Frontal cortex (tissue), 4 donors: ENCODE data around the gene SLC17A5. TPM values are rescaled to one million over a fixed set of nuclear protein-coding genes. Genes with fewer than 3 reads are reported as not detected.
A peak's percentile ranks its signal among the peaks of the same experiment; 100 is the strongest.

Source experiments
- DNase-seq, 2 donors: peaks; one replicate each; pipeline ENCODE4 v3.0.0; 2012; ENCODE audit warnings: low spot score in 2 of 2
- FAIRE-seq: peaks from 2 replicates; lab custom pipeline; 2012; peaks lifted over from hg19 to GRCh38; lab: Jason Lieb, UNC
- total RNA-seq: library from RNA; depleted of rRNA; stranded (reverse); fragments of >200 nt; gene quantifications from one replicate; pipeline ENCODE4 v1.2.3, GENCODE V29; 2014
- donor health status: control.
- donor health status: control.
- donor health status: control.

SLC17A5 gene
- total RNA-seq, 1 donor from 2014 or later = 29.8 TPM

DNA sequence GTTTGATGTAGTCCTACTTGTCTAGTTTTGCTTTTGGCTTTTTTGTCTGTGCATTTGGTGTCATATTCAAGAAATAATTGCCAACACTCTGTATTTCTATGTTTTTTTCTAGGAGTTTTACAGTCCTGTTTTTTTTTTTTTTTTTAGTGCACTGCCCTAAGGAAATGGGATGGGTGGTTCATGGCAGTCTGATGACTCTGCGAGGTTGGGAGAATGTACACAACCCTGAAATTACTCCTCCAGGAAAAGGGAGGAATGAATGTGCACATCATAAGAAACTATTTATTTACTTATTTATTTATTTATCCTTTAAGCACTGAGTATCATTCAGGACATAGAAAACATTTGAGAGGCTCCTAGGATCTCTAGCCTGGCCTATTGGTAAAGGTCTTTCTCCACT, 15.2 kb upstream of the SLC17A5 start:
- DNase-seq (no peak), FAIRE-seq (no peak)

DNA sequence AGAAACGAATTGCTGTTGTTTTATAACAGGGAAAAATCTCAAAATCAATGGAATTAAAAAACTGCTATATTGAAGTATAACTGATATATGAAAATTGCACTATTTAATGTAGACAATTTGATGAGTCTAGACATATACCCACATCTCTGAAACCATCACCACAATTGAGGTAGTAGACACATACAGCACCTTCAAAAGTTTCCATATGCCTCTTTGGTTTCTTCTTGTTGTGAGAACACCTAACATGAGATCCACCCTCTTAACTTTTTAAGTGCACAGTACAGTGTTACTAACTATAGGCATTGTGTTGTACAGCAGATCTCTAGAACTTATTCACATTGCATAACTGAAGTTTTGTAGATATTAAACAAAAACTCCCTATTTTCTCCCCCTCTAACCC, 14.0 kb upstream of the SLC17A5 start:
- DNase-seq = no peak
- FAIRE-seq = no peak

GRCh38 chr6:73666393-73666792, 12.6 kb upstream of the SLC17A5 start:
- FAIRE-seq = no peak
- DNase-seq = no peak

DNA sequence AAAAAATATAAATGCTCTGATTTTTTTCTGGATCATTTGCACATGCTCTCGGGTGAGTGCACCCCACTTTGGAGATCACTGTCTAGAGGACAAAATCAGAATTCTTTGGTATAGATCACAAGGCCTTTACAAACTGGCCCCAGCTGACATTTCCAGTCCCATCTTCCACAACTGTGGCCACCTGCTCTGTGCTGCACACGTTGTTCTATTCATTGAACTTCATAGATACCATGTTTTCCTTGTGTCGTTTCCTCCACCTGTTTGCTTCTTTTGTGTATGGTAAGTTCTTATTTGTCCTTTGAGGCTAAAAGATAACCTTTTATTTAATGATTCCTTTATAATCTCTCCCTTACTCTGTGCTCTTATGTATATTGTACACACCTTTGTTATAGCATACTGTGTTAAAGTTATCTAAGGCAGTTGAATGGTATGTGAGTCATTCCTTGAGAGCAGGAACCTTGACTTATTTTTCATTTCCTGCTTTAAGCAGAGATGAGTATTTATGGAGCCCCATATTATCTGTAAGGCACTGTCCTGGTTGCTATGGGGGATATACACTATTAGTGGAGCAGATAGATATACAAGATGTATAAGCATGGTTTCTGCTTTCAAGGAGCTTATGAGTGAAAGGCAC, 12.0 kb upstream of the SLC17A5 start:
- no peak for FAIRE-seq
- no peak for DNase-seq

DNA sequence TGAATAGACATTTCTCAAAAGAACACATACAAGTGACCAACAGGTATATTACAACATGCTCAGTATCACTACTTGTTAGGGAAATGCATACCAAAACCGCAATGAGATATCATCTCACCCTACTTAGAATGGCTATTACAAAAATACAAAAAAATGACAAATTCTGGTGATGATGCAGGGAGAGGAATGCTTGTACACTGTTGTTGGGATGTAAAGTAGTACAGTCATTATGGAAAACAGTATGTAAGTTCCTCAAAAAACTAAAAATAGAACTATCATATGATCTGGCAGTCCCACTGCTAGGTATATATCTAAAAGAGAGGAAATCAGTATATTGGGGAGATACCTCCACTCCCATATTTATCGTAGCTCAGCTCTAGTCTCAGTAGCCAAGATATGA, 10.9 kb upstream of the SLC17A5 start:
- FAIRE-seq (no peak), DNase-seq (no peak)

DNA sequence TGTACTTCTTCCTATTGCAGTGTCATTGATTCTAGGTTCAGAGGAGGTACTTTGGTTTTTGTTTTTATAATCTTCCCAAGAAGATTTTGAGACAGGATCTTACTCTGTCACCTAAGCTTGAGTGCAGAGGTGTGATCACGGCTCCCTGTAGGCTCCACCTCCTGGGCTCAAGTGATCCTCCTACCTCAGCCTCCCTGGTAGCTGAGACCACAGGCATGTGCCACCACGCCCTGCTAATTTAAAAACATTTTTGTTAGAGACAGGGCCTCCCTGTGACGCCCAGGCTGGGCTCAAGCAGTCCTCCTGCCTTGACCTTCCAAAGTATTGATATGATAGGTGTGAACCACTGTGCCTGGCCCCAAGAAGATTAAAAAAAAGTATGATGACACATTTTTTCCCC, 3.4 kb upstream of the SLC17A5 start:
- DNase-seq (no peak), FAIRE-seq (no peak)

GRCh38 chr6:73656531-73657145, 2.8 kb upstream of the SLC17A5 start:
- FAIRE-seq = no peak
- DNase-seq = no peak

- FAIRE-seq = no peak
- DNase-seq = no peak
Measured at GRCh38 chr6:73655341-73655917, 1.6 kb upstream of the SLC17A5 start.

DNA sequence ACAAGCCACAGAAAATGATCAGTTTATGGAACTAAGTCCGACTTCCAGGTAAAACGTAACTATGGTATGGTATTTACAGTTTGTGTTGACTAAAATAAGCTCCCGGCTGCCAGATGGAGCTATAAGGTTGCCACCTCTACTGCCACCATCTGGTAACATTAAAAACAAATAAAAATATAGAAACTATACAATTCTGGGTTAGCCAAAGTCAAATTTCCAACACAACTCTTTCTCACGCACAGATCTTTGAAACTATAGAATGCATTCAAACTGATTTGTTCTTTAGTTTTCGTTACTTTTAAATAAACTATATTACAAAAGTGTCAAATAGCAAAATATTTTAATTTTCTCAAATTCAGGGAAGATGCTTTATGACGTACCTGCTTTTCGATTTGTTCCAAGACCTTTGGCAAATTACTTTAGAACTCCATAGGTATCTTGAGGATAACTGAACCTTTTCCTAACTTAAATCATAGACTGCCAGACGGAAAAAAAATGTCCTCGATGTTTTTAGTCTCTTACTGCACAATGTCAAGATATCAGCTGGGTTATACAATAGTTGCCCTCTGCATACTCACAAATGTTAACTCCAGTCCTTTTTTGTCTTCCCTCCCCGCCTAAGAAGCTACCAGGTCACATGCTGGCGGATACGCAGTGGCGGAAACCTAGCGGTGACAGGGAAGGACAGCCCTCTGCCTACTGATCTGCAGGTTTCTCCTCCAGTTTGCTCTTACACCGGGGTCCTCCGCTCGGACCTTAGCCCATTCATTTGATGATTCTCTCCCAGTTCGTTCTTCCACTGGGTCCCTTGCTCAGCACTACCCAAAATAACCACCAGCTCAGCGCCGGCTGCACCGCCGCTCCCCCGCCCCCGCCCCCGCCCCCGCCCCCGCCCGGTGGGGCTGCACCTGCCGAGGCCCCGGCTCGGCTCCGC, 888 bp downstream of the SLC17A5 start:
- peak; percentile 48 to 60 for DNase-seq
- FAIRE-seq = no peak

- no peak for FAIRE-seq
- DNase-seq = no peak
Measured at GRCh38 chr6:73649783-73650182, 4.0 kb downstream of the SLC17A5 start.

DNA sequence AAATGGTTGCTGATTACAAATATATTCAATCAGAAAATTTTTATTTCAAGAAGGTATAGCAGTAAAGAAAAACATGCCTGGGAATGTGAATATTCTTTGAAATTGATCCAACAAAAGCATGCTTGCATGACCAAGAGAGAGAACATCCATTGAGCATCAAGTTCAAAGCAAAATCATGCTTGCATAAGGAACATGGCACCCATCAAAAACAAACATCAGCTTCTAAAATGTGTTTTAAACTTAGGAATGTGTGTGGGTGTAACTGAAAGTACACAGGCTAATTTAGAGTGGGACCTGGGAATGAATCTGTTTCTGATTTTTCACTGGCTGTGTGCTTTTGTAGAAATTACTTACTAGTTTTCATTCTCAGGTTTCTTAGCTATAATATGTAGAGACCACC, 5.6 kb downstream of the SLC17A5 start:
- DNase-seq (no peak), FAIRE-seq (no peak)

- FAIRE-seq = no peak
- DNase-seq = no peak
Measured at GRCh38 chr6:73644941-73645591, 8.7 kb downstream of the SLC17A5 start.

GRCh38 chr6:73644030-73644429, 9.8 kb downstream of the SLC17A5 start:
- no peak for FAIRE-seq

DNA sequence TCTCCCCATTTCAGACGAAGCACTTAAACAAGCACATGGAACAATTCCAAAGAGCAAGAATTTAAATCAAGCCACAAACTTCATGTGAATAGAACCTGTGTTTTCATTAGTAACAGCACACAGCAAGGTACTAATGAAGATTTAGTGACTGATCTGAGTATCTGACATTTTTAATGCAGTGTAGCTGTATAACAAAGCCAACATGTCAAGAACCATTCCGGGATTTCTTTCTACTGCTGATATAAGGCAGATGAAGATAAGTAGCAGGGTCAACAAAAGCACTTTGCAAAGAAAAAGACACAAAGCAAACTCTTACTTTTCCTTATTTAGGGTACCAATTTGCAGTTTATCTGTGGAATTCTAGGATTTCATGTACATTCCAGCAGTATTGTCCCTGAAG, 11.3 kb downstream of the SLC17A5 start:
- FAIRE-seq = no peak
- no peak for DNase-seq

More at GRCh38 chr6:73644030-73644429, 9.8 kb downstream of the SLC17A5 start:
- DNase-seq = no peak

DNA sequence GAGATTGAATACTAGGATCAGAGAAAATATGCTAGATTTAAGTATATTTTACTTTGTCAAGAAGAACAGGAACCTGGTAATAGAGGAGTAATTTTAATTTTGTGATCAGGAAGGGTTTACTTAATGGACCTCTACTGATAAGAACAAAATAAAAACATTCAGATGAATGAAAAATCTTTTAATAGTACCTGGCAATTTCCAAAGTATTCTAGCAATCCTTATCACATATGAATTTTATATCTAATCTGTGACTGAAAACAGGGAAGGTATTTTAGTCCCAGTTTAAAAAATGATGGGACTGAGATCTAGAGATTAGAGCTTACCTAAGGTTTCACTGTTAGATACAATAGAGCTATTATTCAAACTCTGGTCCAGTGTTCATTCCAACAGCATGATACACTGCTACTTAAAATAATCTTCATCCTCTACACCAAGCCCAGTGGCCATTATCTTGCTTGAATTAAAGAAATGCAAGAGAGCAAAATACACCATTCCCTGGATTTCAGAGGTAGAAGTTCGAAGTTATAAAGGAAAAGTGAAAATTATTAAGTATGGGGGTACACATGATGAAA, 13.5 kb downstream of the SLC17A5 start:
- FAIRE-seq = no peak
- no peak for DNase-seq

GRCh38 chr6:73639040-73639439, 14.8 kb downstream of the SLC17A5 start:
- DNase-seq (no peak), FAIRE-seq (no peak)

GRCh38 chr6:73637404-73637803, 16.4 kb downstream of the SLC17A5 start:
- DNase-seq (no peak), FAIRE-seq (no peak)

GRCh38 chr6:73636048-73636447, 17.7 kb downstream of the SLC17A5 start:
- DNase-seq = no peak
- FAIRE-seq = no peak

DNA sequence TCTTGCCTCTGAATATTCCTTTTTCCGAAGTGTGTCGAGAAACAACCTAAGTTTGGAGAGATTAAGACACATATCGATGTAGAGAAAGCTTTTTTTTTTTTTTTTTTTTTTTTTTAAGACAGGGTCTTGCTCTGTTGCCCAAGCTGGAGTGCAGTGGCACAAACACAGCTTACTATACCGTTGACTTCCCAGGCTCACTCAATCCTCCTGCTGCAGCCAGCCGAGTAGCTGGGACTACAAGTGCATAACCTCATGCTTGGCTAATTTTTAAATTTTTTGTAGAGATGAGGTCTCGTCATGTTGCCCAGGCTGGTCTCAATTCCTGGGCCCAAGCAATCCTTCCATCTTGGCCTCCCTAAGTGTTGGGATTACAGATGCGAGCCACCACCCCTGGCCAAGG, 21.4 kb downstream of the SLC17A5 start:
- DNase-seq (no peak), FAIRE-seq (no peak)

- FAIRE-seq = no peak
- no peak for DNase-seq
Measured at GRCh38 chr6:73631849-73632248, 21.9 kb downstream of the SLC17A5 start.
